ENCODE measurements around the gene CNR2.

DNA sequence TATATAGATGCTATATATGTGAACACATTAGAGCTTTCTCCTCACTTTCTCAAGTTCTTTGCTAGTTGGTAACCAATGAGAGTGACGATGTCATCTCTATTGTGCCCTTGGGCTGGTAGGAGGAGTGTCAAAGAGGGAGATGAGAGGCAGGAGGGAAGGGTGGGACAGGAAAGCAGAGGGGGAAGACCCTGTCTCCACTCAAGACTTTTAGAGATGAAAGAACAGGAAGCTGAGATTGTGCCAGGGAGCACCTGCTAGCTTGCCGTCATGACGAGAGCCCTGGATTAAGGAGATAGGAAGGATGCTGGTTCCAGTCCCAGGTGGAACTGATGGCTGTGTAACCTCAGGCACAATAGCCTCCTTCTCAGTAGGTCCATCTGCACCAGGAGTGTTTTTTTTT lies 16.7 kb downstream of the CNR2 start:
- TF ChIP-seq POLR2A (IDR thresholded peaks at IDR 0.05): no peak
- TF ChIP-seq, protein P1, sequence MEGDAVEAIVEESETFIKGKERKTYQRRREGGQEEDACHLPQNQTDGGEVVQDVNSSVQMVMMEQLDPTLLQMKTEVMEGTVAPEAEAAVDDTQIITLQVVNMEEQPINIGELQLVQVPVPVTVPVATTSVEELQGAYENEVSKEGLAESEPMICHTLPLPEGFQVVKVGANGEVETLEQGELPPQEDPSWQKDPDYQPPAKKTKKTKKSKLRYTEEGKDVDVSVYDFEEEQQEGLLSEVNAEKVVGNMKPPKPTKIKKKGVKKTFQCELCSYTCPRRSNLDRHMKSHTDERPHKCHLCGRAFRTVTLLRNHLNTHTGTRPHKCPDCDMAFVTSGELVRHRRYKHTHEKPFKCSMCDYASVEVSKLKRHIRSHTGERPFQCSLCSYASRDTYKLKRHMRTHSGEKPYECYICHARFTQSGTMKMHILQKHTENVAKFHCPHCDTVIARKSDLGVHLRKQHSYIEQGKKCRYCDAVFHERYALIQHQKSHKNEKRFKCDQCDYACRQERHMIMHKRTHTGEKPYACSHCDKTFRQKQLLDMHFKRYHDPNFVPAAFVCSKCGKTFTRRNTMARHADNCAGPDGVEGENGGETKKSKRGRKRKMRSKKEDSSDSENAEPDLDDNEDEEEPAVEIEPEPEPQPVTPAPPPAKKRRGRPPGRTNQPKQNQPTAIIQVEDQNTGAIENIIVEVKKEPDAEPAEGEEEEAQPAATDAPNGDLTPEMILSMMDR (IDR thresholded peaks at IDR 0.05): no peak

Data from body of pancreas (tissue), 4 donors.